GM23338 (cell line): Measurements from ENCODE around the gene ROGDI. TPM values are rescaled to one million over a fixed set of nuclear protein-coding genes. Genes with fewer than 3 reads are reported as not detected.

Experiments
- ATAC-seq: fragments of 200-7000 bp; cut with Tn5 transposase; 3 replicates; pipeline ENCODE4 v1.9.1; 2020
- DNase-seq: peaks from one replicate; pipeline ENCODE4 v3.0.0-alpha.2; 2015; ENCODE audit warnings: low spot score
- H2AFZ ChIP-seq: fragments of 200-600 bp; sonication (generic); 2 replicates; pipeline ENCODE4 v1.8.0; 2016; ENCODE audit warnings: antibody characterized with exemption, mild to moderate bottlenecking, moderate library complexity
- H3F3A ChIP-seq: fragments of 200-600 bp; sonication (generic); replicated peaks from 2 replicates; pipeline ENCODE4 v1.8.0; 2017; ENCODE audit warnings: antibody characterized with exemption, mixed run types, low read depth
- H3K27ac ChIP-seq: fragments of 200-600 bp; sonication (generic); 2 replicates; pipeline ENCODE4 v1.6.1; 2016; ENCODE audit warnings: low read depth
- H3K27me3 ChIP-seq: fragments of 200-600 bp; sonication (generic); 2 replicates; pipeline ENCODE4 v1.8.0; 2016; ENCODE audit warnings: mild to moderate bottlenecking, mixed run types, moderate library complexity; ENCODE audit not compliant: insufficient read depth
- H3K36me3 ChIP-seq: fragments of 200-600 bp; sonication (generic); 2 replicates; pipeline ENCODE4 v1.8.0; 2016; ENCODE audit warnings: mild to moderate bottlenecking; ENCODE audit not compliant: insufficient read depth
- H3K4me1 ChIP-seq: fragments of 200-600 bp; sonication (generic); 2 replicates; pipeline ENCODE4 v1.8.0; 2016; ENCODE audit warnings: mild to moderate bottlenecking, moderate library complexity; ENCODE audit not compliant: insufficient read depth
- H3K4me2 ChIP-seq: fragments of 200-600 bp; sonication (generic); 2 replicates; pipeline ENCODE4 v1.7.1; 2017; ENCODE audit warnings: mixed run types
- H3K4me3 ChIP-seq: fragments of 200-600 bp; sonication (generic); 2 replicates; pipeline ENCODE4 v1.6.1; 2016; ENCODE audit warnings: mixed run types
- H3K79me2 ChIP-seq: fragments of 200-600 bp; sonication (generic); replicated peaks from 2 replicates; pipeline ENCODE4 v1.8.0; 2017; ENCODE audit warnings: mild to moderate bottlenecking; ENCODE audit not compliant: insufficient read depth
- H3K9me2 ChIP-seq: fragments of 200-600 bp; sonication (generic); 2 replicates; pipeline ENCODE4 v1.8.0; 2017; ENCODE audit not compliant: insufficient read depth
- H4K20me1 ChIP-seq: fragments of 200-600 bp; sonication (generic); replicated peaks from 2 replicates; pipeline ENCODE4 v1.8.0; 2017; ENCODE audit warnings: mild to moderate bottlenecking; ENCODE audit not compliant: insufficient read depth
- H3K27ac Mint-ChIP-seq: 2 replicates; pipeline ENCODE4 v1.8.0; 2020; ENCODE audit warnings: inconsistent platforms, mild to moderate bottlenecking, moderate library complexity, mixed read lengths
- H3K27me3 Mint-ChIP-seq: 3 replicates; pipeline ENCODE4 v1.8.0; 2022; ENCODE audit warnings: low read depth, mild to moderate bottlenecking, moderate library complexity, mixed read lengths, inconsistent platforms; ENCODE audit not compliant: insufficient read depth, poor library complexity
- H3K36me3 Mint-ChIP-seq: 3 replicates; pipeline ENCODE4 v1.8.0; 2021; ENCODE audit warnings: low read depth, mild to moderate bottlenecking, inconsistent platforms, moderate library complexity, mixed read lengths
- H3K4me1 Mint-ChIP-seq: 3 replicates; pipeline ENCODE4 v1.8.0; 2020; ENCODE audit warnings: mild to moderate bottlenecking, inconsistent platforms, mixed read lengths
- H3K4me3 Mint-ChIP-seq: 3 replicates; pipeline ENCODE4 v1.8.0; 2021; ENCODE audit warnings: moderate library complexity, mild to moderate bottlenecking, inconsistent platforms, mixed read lengths
- H3K9me3 Mint-ChIP-seq: 3 replicates; pipeline ENCODE4 v1.8.0; 2020; ENCODE audit warnings: moderate library complexity, mild to moderate bottlenecking, inconsistent platforms, mixed read lengths
- CREB1 ChIP-seq: fragments of 250-450 bp; sonication (Bioruptor Pico); IDR thresholded peaks from 2 replicates; pipeline ENCODE4 v1.5.0; 2020; ENCODE audit warnings: low read depth, mild to moderate bottlenecking, moderate library complexity
- CTCF ChIP-seq, 2 experiments: fragments of 200-600 bp in 1 of 2; sonication (generic) in 1 of 2; conservative IDR thresholded peaks; 2 replicates each; pipeline versions ENCODE4 v1.5.1 to v1.6.1; 2016 to 2017; ENCODE audit warnings: antibody characterized with exemption in 2 of 2, low read depth in 2 of 2, mild to moderate bottlenecking in 2 of 2, moderate library complexity in 1 of 2
- EZH2phosphoT487 ChIP-seq: fragments of 200-600 bp; sonication (generic); IDR thresholded peaks from one replicate; pipeline ENCODE4 v1.8.1; 2018; ENCODE audit warnings: antibody characterized with exemption; ENCODE audit not compliant: unreplicated experiment
- ZNF462 ChIP-seq: fragments of 250-450 bp; sonication (Bioruptor Pico); IDR thresholded peaks from 2 replicates; pipeline ENCODE4 v1.5.0; 2020; ENCODE audit warnings: mild to moderate bottlenecking, moderate library complexity
- polyA plus RNA-seq: library from polyadenylated mRNA; unstranded; fragments of >200 nt; fragmentation: Nextera tagmentation; extraction: Ambion mirVana; gene quantifications from 2 replicates; pipeline ENCODE4 v1.2.1, GENCODE V29; 2016
- total RNA-seq: library from RNA; depleted of rRNA; stranded (reverse); fragments of >200 nt; shearing (Covaris generic); gene quantifications from 2 replicates; pipeline ENCODE4 v1.2.3, GENCODE V29; 2014

The ROGDI gene
- total and polyA plus RNA-seq, 2 experiments from 2014 or later: 30.3 to 38.8 TPM

- H3K79me2 ChIP-seq: no peaks in the 10 kb centered on the region
- DNase-seq: no peak
- H3K27me3 ChIP-seq: no peaks in the 10 kb centered on the region
- no peak overlapping the region for H3K4me2 ChIP-seq
- no peaks in the 10 kb centered on the region for H3K9me3 Mint-ChIP-seq
- H2AFZ ChIP-seq: no peak overlapping the region
- peaks cover 26% of the 10 kb centered on the region for H3K4me1 Mint-ChIP-seq
- H3F3A ChIP-seq: peaks cover 21% of the 10 kb centered on the region; the same call in 1 of the 2 replicates
- peaks cover 34% of the 10 kb centered on the region for H3K36me3 Mint-ChIP-seq
- peaks cover 13% of the 10 kb centered on the region for H3K36me3 ChIP-seq
- peaks cover 10% of the 10 kb centered on the region for H3K27me3 Mint-ChIP-seq
- no peak overlapping the region; the same call in 2 of the 3 replicates for H3K4me3 Mint-ChIP-seq
- ATAC-seq: no peak
- H3K4me1 ChIP-seq: peaks cover 28% of the 10 kb centered on the region; the same call in 1 of the 2 replicates
- no peak overlapping the region for H3K27ac ChIP-seq
- no peaks in the 10 kb centered on the region for H4K20me1 ChIP-seq
- no peaks in the 10 kb centered on the region for H3K9me2 ChIP-seq
- no peak overlapping the region for H3K27ac Mint-ChIP-seq
- TF ChIP-seq CTCF (conservative IDR thresholded peaks at IDR 0.05; ENCODE audit: low read depth in 2 of 2): no peak
- TF ChIP-seq ZNF462 (CRISPR knock-in tag): no peak
- TF ChIP-seq EZH2phosphoT487: no peak
- no peak for TF ChIP-seq CREB1 (CRISPR knock-in tag)
- no peak overlapping the region for H3K4me3 ChIP-seq
Measured at GRCh38 chr16:4805231-4805630, 2.8 kb upstream of the ROGDI start.
